OCI-LY1 (cell line): ENCODE data around the gene RAD21L1.

ENCODE experiments used
- EZH2 ChIP-seq: fragments of 200-600 bp; sonication (generic), shearing (Covaris generic); IDR thresholded peaks from 2 replicates; pipeline ENCODE4 v1.8.0; 2017; ENCODE audit warnings: borderline replicate concordance, mixed run types, mild to moderate bottlenecking, antibody characterized with exemption, low read length, moderate library complexity, mixed read lengths
- TF ChIP-seq, protein P1 (sequence below): fragments of 200-600 bp; sonication (generic), shearing (Covaris generic); IDR thresholded peaks from 2 replicates; pipeline ENCODE4 v1.5.1; 2017; ENCODE audit warnings: mild to moderate bottlenecking, antibody characterized with exemption, low read length, moderate library complexity, mixed read lengths

DNA sequence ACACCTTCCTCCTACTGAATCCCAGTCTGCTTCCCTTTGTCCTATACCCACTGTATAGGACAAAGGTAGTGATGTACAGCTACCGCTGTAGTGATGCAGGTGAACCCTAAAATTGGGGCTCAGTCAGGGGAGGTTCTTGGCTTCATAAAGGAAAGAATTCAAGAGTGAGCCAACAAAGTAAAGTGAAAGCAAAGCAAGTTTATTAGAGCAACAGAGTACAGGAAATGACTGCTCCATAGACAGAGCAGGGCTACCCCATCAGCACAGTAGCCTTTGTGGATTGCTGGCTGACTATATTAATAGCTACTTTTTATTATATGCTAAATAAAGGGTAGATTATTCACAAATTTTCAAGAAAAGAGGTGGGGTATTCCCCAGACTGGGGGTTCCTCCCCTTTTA is 25.9 kb upstream of the RAD21L1 start:
- TF ChIP-seq, protein P1, sequence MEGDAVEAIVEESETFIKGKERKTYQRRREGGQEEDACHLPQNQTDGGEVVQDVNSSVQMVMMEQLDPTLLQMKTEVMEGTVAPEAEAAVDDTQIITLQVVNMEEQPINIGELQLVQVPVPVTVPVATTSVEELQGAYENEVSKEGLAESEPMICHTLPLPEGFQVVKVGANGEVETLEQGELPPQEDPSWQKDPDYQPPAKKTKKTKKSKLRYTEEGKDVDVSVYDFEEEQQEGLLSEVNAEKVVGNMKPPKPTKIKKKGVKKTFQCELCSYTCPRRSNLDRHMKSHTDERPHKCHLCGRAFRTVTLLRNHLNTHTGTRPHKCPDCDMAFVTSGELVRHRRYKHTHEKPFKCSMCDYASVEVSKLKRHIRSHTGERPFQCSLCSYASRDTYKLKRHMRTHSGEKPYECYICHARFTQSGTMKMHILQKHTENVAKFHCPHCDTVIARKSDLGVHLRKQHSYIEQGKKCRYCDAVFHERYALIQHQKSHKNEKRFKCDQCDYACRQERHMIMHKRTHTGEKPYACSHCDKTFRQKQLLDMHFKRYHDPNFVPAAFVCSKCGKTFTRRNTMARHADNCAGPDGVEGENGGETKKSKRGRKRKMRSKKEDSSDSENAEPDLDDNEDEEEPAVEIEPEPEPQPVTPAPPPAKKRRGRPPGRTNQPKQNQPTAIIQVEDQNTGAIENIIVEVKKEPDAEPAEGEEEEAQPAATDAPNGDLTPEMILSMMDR, result no peak
- TF ChIP-seq EZH2, result no peak
